Astrocyte of the spinal cord (primary cell): ENCODE measurements around the gene MRPL27.
"Not testable (repeated sequence)": the region's sequence is repeated elsewhere in the genome, so short reads cannot be mapped to it uniquely, and the experiment has no call there.

Experiments used
- DNase-seq: peaks from one replicate; pipeline ENCODE4 v3.0.0; 2011; ENCODE audit warnings: low read depth, low spot score
- H3K4me3 ChIP-seq: 2 replicates; pipeline ENCODE4 v1.5.1; 2011; ENCODE audit warnings: low read depth, mild to moderate bottlenecking, low read length, moderate library complexity
- in situ Hi-C: cut with HindIII; loops from 2 replicates; pipeline ENCODE4 v1.10.0; 2017; ENCODE audit warnings: low sequenced_read_pairs
- TF ChIP-seq, protein P1 (sequence below): IDR thresholded peaks from 2 replicates; pipeline ENCODE4 v1.5.1; 2012; ENCODE audit warnings: low read depth, mild to moderate bottlenecking, low read length, inconsistent platforms

Gene MRPL27

DNA sequence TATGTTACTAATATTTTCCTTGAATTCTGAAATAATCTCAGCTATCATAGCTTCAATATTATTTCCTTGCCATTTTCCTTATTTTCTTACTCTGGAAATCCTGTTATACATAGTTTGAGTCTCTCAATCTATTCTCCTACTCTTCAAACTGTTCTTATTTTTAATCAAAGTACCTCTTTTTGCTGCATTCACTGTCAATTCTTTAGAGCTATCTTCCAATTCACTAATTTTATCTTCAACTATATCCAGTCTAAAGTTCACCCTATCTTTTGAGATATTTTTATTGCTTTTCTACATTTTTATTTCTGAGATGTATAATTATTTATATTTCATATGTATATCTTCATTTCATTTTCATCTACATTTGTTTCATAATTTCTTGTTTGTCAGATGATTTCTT lies 34.3 kb downstream of the MRPL27 start:
- no peak overlapping the region for H3K4me3 ChIP-seq
- no peak for DNase-seq
- TF ChIP-seq, protein P1, sequence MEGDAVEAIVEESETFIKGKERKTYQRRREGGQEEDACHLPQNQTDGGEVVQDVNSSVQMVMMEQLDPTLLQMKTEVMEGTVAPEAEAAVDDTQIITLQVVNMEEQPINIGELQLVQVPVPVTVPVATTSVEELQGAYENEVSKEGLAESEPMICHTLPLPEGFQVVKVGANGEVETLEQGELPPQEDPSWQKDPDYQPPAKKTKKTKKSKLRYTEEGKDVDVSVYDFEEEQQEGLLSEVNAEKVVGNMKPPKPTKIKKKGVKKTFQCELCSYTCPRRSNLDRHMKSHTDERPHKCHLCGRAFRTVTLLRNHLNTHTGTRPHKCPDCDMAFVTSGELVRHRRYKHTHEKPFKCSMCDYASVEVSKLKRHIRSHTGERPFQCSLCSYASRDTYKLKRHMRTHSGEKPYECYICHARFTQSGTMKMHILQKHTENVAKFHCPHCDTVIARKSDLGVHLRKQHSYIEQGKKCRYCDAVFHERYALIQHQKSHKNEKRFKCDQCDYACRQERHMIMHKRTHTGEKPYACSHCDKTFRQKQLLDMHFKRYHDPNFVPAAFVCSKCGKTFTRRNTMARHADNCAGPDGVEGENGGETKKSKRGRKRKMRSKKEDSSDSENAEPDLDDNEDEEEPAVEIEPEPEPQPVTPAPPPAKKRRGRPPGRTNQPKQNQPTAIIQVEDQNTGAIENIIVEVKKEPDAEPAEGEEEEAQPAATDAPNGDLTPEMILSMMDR, result no peak
- in situ Hi-C loops, result no loop called here

DNA sequence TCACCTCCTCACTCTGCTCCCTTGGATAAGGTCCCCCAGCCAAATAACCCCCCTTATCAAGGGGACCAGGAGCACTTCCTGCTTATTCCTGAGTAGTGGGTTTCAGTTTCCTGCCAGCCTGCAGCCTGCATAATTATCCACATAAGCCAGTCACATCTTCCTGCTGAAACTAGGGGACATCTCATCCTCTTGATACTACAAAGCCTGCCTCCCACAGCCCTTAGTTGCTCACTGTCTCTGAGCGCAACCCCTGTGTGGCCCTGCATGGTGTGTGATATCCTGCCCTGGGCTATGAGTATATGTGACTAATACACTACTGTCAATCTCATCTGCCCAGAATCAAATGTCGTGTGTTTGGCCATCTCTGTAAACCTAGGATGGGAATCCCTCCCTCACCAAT lies 35.0 kb downstream of the MRPL27 start:
- no peak for DNase-seq
- TF ChIP-seq, protein P1, result no peak
- no peak overlapping the region for H3K4me3 ChIP-seq
- in situ Hi-C loops, result no loop called here

DNA sequence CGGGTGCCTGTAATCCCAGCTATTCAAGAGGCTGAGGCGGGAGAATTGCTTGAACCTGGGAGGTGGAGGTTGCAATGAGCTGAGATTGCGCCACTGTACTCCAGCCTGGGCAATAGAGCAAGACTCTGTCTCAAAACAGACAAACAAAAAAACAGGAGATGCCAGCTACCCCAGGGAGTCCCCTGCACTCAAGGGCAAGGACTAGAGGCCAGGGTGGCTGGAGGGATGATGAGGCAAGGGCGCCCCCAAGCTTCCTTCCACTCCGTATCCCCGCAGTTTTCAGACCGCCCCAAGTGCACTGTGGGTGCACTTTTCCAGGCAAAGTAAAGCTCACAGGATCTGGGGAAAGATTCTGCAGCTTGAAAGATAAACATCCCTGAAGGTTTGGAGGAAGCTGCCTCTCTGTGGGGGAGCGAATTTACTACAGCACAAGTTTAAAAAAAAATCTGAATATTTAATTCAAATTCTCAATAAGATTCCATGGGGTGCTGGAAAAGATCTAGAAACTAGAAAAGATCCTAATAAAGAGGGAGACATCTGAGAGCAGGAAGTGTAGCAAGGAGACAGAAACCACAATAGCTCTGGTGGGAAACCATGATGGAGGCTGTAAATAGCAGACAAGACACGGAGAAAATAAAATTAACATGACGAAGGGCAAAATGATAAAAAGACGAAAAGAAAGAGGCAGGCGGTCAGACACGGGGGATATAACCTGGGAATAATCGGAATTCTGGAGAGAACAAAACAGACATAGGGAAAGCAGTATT lies 39.5 kb downstream of the MRPL27 start:
- H3K4me3 ChIP-seq, in situ Hi-C loops: not testable (repeated sequence)
- DNase-seq, result peak; percentile 46
- TF ChIP-seq, protein P1, result peak; percentile 17

DNA sequence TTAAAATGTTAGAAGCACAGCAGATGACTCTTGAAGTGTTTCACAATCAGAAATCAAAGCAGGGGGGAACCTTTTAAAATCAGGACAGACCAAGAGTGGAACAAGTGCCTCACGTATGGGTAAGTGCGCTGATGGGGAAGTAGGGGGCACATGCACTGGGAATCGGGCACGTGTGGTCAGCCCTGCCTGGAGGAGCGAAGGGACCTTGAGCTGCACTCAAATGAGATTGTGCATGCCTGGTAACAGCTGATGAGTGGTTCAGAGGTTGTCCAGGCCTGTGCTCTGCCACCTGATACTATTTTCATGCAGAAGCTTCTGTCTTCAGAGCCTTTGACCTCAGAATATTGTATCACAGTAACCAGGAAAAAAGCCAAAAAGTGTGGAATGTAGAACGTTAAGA lies 40.8 kb downstream of the MRPL27 start:
- in situ Hi-C loops, result no loop called here

DNA sequence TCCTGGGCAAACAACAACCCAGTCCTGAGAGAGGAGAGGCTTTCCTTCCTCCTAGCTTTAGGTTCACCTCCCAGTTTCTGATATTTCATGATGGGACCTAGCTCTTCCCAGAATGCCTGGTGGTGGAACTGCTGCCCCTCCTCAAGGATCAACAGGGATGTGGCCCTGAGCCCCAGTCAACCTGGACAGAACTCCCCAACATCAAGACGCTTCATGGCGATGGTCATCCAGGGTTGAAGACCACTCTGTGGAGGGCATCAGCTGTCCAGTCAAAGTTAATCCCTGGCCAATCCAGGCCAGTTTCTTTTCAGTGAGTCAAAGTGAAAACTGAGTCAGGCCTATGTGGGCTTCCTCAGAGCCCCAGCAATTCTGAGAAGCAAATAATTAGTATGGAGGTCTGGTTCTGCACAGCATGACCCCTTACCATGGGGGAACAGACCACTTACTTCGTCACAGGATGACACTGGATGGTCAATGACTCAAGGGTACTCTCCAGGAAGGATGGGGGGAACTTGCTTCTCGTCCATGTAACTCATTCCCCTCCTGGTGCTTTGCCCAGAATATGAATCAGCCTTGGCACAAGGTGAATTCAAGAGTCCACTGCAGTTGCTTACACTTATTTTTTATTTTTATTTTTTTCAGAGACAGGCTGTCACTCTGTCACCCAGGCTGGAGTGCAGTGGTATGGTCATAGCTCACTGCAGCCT lies 41.7 kb downstream of the MRPL27 start:
- H3K4me3 ChIP-seq, result no peak overlapping the region
- peak; percentile 95 for DNase-seq
- TF ChIP-seq, protein P1, result no peak
- in situ Hi-C loops, result no loop called here

More for the DNA sequence above, 40.8 kb downstream of the MRPL27 start:
- no peak overlapping the region for H3K4me3 ChIP-seq
- no peak for DNase-seq
- TF ChIP-seq, protein P1, result no peak

DNA sequence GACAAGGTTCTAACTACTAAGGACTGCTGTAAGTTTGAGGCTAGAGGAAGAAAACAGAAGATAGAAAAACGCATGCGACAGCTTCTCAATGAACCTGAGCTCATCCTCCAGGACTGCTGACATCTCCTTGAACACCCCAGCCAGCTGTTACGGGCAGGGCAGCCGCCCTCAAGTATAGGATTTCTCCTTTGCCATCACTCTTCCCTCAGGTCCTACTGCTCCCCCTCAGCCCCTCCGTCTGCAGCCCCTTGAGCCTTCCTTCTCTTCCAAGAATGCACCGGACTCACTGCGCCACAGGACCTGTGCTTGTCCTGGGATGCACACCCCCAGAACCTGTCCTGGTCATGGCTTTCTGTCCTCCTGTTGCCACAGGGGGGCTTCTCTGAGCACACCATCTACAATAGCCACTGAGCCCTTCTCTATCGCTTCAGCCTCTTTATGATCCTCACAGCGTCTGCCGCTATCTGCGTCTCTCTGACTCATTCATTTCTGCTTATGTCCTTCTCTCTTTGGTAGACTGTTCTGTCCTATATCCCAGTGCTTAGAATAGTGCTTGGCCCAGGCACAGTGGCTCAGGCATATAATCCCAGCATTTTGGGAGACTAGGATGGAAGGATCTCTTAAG lies 42.7 kb downstream of the MRPL27 start:
- H3K4me3 ChIP-seq, result no peak overlapping the region
- DNase-seq, result no peak
- TF ChIP-seq, protein P1, result no peak
- in situ Hi-C loops, result no loop called here
